Neural progenitor cell (in vitro differentiated cells): ENCODE results near the gene DUSP8. TPM values are rescaled to one million over a fixed set of nuclear protein-coding genes. Genes with fewer than 3 reads are reported as not detected.

Experiments
- DNase-seq: peaks from one replicate; pipeline ENCODE4 v3.0.0-alpha.2; 2016; ENCODE audit warnings: low spot score
- H2AFZ ChIP-seq: fragments of 200-600 bp; sonication (generic); replicated peaks from 2 replicates; pipeline ENCODE4 v1.6.1; 2016; ENCODE audit warnings: antibody characterized with exemption
- H3F3A ChIP-seq: fragments of 200-600 bp; sonication (generic); 2 replicates; pipeline ENCODE4 v1.6.1; 2016; ENCODE audit warnings: antibody characterized with exemption, low read depth
- H3K27ac ChIP-seq: fragments of 200-600 bp; sonication (generic); 2 replicates; pipeline ENCODE4 v1.5.1; 2016; ENCODE audit warnings: mild to moderate bottlenecking
- H3K27me3 ChIP-seq: fragments of 200-600 bp; sonication (generic); 2 replicates; pipeline ENCODE4 v1.6.1; 2016; ENCODE audit warnings: mild to moderate bottlenecking, moderate library complexity
- H3K36me3 ChIP-seq: fragments of 200-600 bp; sonication (generic); 2 replicates; pipeline ENCODE4 v1.5.1; 2016
- H3K4me1 ChIP-seq: fragments of 200-600 bp; sonication (generic); 2 replicates; pipeline ENCODE4 v1.6.1; 2016; ENCODE audit warnings: mixed run types
- H3K4me2 ChIP-seq: fragments of 200-600 bp; sonication (generic); 2 replicates; pipeline ENCODE4 v1.6.1; 2016
- H3K4me3 ChIP-seq: fragments of 200-600 bp; sonication (generic); 2 replicates; pipeline ENCODE4 v1.5.1; 2016
- H3K79me2 ChIP-seq: fragments of 200-600 bp; sonication (generic); 2 replicates; pipeline ENCODE4 v1.6.1; 2016; ENCODE audit warnings: low read depth
- H3K9ac ChIP-seq: fragments of 200-600 bp; sonication (generic); 2 replicates; pipeline ENCODE4 v1.6.1; 2016
- H3K9me3 ChIP-seq: fragments of 200-600 bp; sonication (generic); 2 replicates; pipeline ENCODE4 v1.5.1; 2016; ENCODE audit warnings: low read depth
- H4K20me1 ChIP-seq: fragments of 200-600 bp; sonication (generic); 2 replicates; pipeline ENCODE4 v1.6.1; 2016; ENCODE audit warnings: low read depth
- H3K27ac Mint-ChIP-seq: 3 replicates; pipeline ENCODE4 v1.8.0; 2021; ENCODE audit warnings: mixed read lengths
- H3K27me3 Mint-ChIP-seq: 2 replicates; pipeline ENCODE4 v1.8.0; 2022; ENCODE audit warnings: low read depth, mild to moderate bottlenecking, inconsistent platforms, moderate library complexity, mixed read lengths; ENCODE audit not compliant: insufficient read depth
- H3K36me3 Mint-ChIP-seq: 3 replicates; pipeline ENCODE4 v1.8.0; 2021; ENCODE audit warnings: mixed read lengths
- H3K4me1 Mint-ChIP-seq: 3 replicates; pipeline ENCODE4 v1.8.0; 2021; ENCODE audit warnings: mixed read lengths
- H3K4me3 Mint-ChIP-seq: 3 replicates; pipeline ENCODE4 v1.8.0; 2021; ENCODE audit warnings: mild to moderate bottlenecking, moderate library complexity, mixed read lengths
- H3K9me3 Mint-ChIP-seq: 3 replicates; pipeline ENCODE4 v1.8.0; 2020; ENCODE audit warnings: mixed read lengths
- EZH2 ChIP-seq: fragments of 200-600 bp; sonication (generic); IDR thresholded peaks from 2 replicates; pipeline ENCODE4 v1.6.1; 2017; ENCODE audit warnings: antibody characterized with exemption, mild to moderate bottlenecking, moderate library complexity
- EZH2phosphoT487 ChIP-seq: fragments of 200-600 bp; sonication (generic); IDR thresholded peaks from 2 replicates; pipeline ENCODE4 v1.6.1; 2017; ENCODE audit warnings: antibody characterized with exemption
- total RNA-seq: library from RNA; depleted of rRNA; stranded (reverse); fragments of >200 nt; gene quantifications from 2 replicates; pipeline ENCODE4 v1.2.3, GENCODE V29; 2015; ENCODE audit warnings: low replicate concordance
- TF ChIP-seq, protein P1 (sequence below): fragments of 200-600 bp; sonication (generic); IDR thresholded peaks from 2 replicates; pipeline ENCODE4 v1.5.1; 2017; ENCODE audit warnings: antibody characterized with exemption, mild to moderate bottlenecking

DUSP8 gene
- total RNA-seq, 1 donor from 2014 or later, result 0.09 TPM

DNA sequence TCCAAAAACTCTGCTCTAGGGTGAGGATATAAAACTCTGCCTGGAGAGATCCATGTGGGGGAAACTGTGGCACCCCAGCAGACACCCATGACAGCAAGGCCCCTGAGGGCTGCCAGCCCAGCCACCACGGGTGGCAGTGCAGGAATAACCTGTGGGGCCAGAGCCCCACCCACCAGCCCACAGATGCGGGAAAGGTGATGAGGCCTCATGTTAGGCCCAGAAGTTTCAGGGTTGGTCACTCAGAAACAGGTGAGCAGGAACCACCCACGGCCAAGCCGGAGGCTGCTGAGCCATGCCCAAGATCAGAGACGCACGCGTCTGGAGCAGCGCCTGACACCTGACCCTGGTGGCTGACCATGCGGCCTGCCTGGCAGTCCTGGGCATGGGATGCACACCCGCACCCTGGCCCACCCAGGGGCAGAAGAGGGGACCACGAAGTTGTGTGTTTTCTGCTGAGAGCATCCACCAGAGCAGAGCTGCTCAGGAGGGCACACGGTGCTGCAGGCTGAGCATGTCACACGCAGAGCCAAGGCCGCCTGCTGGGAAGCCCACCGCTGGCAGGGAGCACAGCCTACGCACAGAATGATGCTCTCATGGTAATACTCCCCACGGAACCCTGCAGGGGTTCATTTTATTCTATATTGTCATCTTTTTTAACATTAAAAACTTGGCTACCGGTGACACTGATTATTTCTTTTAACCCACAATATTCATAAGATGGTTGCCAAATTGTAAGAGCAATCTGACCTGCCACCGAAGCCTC lies 41.2 kb downstream of the DUSP8 start:
- no peak overlapping the region for H3K4me2 ChIP-seq
- Mint-ChIP-seq H3K27ac (no peak overlapping the region), H3K4me3 (no peak overlapping the region), H3K4me1 (peaks cover 9% of the 10 kb centered on the region), H3K9me3 (no peaks in the 10 kb centered on the region), H3K27me3 (peaks cover 5% of the 10 kb centered on the region), H3K36me3 (no peaks in the 10 kb centered on the region)
- H3F3A ChIP-seq, result no peaks in the 10 kb centered on the region
- no peak overlapping the region for H3K27ac ChIP-seq
- H3K4me1 ChIP-seq, result no peaks in the 10 kb centered on the region
- H3K79me2 ChIP-seq, result peaks cover 33% of the 10 kb centered on the region
- no peak overlapping the region for H2AFZ ChIP-seq
- no peaks in the 10 kb centered on the region for H3K9me3 ChIP-seq
- no peaks in the 10 kb centered on the region for H3K36me3 ChIP-seq
- H3K4me3 ChIP-seq, result no peak overlapping the region
- DNase-seq, result no peak
- TF ChIP-seq, protein P1, sequence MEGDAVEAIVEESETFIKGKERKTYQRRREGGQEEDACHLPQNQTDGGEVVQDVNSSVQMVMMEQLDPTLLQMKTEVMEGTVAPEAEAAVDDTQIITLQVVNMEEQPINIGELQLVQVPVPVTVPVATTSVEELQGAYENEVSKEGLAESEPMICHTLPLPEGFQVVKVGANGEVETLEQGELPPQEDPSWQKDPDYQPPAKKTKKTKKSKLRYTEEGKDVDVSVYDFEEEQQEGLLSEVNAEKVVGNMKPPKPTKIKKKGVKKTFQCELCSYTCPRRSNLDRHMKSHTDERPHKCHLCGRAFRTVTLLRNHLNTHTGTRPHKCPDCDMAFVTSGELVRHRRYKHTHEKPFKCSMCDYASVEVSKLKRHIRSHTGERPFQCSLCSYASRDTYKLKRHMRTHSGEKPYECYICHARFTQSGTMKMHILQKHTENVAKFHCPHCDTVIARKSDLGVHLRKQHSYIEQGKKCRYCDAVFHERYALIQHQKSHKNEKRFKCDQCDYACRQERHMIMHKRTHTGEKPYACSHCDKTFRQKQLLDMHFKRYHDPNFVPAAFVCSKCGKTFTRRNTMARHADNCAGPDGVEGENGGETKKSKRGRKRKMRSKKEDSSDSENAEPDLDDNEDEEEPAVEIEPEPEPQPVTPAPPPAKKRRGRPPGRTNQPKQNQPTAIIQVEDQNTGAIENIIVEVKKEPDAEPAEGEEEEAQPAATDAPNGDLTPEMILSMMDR, result no peak
- no peak for TF ChIP-seq EZH2
- TF ChIP-seq EZH2phosphoT487, result no peak
- no peaks in the 10 kb centered on the region for H3K27me3 ChIP-seq
- H3K9ac ChIP-seq, result no peak overlapping the region
- peaks cover 49% of the 10 kb centered on the region for H4K20me1 ChIP-seq

DNA sequence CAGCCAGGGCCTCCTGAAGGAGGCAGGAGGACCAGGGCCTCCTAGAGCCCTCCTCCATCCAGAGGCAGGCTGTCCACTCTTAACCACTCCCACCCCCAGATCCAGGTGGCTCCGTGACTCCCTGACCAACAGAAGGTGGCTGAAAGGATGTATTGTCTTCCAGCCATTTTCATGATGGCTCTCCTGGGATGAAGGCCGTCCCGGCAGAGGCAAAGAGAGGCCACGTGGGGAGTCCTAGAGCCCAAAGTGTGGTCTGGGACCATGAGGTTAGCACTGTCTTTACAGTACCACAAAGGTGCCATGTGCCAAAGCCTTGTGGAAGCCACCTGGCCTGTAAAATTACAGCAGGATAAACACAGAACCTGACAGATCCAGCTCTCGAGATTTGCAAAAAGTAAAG lies 42.3 kb downstream of the DUSP8 start:
- no peak overlapping the region for H3K27ac ChIP-seq
- no peaks in the 10 kb centered on the region for H3F3A ChIP-seq
- H2AFZ ChIP-seq, result no peak overlapping the region
- no peaks in the 10 kb centered on the region for H3K36me3 ChIP-seq
- no peaks in the 10 kb centered on the region for H3K9me3 ChIP-seq
- no peak overlapping the region for H3K4me3 ChIP-seq
- H3K4me3 Mint-ChIP-seq, result no peak overlapping the region
- H3K4me2 ChIP-seq, result no peak overlapping the region
- no peak overlapping the region for H3K9ac ChIP-seq
- no peaks in the 10 kb centered on the region for H3K27me3 ChIP-seq
- H3K4me1 ChIP-seq, result no peaks in the 10 kb centered on the region
- TF ChIP-seq, protein P1, result no peak
- no peak for TF ChIP-seq EZH2phosphoT487
- no peak for TF ChIP-seq EZH2
- H3K27ac Mint-ChIP-seq, result no peak overlapping the region
- H3K27me3 Mint-ChIP-seq, result peaks cover 5% of the 10 kb centered on the region
- peaks cover 33% of the 10 kb centered on the region for H3K79me2 ChIP-seq
- no peaks in the 10 kb centered on the region for H3K36me3 Mint-ChIP-seq
- no peaks in the 10 kb centered on the region for H3K9me3 Mint-ChIP-seq
- DNase-seq, result no peak
- peaks cover 9% of the 10 kb centered on the region for H3K4me1 Mint-ChIP-seq
- H4K20me1 ChIP-seq, result peaks cover 55% of the 10 kb centered on the region

DNA sequence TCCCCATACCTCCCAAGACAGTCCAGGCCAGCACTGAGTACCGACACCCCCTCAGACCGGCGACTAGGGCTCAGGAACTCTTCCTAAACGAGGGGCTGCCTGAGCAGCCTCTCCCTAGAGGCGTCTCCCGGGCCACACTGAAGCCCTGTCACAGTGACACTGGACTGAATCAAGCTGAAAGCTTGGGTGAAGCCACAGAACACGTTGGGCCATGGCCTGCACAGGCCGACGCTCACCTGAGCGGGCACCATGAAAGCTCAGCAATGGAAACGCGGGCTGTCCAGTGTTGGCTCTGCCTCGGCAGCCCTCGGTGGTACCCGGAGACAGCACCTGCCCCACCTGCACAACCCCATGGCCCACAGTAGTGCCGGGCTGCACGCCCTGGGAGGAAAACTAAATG lies 42.8 kb downstream of the DUSP8 start:
- Histone ChIP-seq H4K20me1 (peaks cover 57% of the 10 kb centered on the region), H3K4me1 (no peaks in the 10 kb centered on the region), H3K27me3 (no peaks in the 10 kb centered on the region), H3K4me2 (no peak overlapping the region), H3K36me3 (no peaks in the 10 kb centered on the region), H3F3A (no peaks in the 10 kb centered on the region), H3K9ac (no peak overlapping the region), H2AFZ (no peak overlapping the region), H3K4me3 (no peak overlapping the region), H3K27ac (no peak overlapping the region), H3K9me3 (no peaks in the 10 kb centered on the region), H3K79me2 (peaks cover 33% of the 10 kb centered on the region)
- Mint-ChIP-seq H3K27ac (peak overlapping the region; percentile 72), H3K4me1 (peaks cover 9% of the 10 kb centered on the region), H3K27me3 (peaks cover 4% of the 10 kb centered on the region), H3K9me3 (no peaks in the 10 kb centered on the region), H3K4me3 (no peak overlapping the region), H3K36me3 (no peaks in the 10 kb centered on the region)
- no peak for DNase-seq
- no peak for TF ChIP-seq EZH2
- no peak for TF ChIP-seq EZH2phosphoT487
- TF ChIP-seq, protein P1, result no peak
